ENCODE measurements around the gene PTPRG. TPM values are rescaled to one million over a fixed set of nuclear protein-coding genes. Genes with fewer than 3 reads are reported as not detected.

PTPRG gene
- total and polyA plus RNA-seq, 2 donors (not counting 3 experiments of a cell fraction or from before 2014, with no cell fraction given) = 8.9 to 39.1 TPM

DNA sequence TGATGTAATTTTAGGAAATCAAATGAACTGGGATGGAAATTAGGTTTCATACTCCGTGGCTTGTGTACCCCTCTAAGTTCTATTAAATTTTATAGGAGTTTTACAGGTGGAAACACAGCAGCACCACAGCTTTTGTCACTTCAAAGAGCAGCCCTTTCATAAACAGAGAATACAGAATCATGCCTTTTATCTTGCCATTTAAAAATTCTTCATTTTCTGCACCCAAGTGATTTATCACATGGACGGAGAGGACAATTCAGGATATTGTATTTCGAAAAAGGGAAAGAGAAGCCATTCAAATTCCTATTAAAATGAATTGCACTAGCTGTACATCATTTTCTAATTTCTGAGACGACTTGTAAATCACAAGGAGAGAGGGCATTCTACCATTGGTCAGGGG is 245.4 kb downstream of the PTPRG start:
- dilution Hi-C loops (cut with MboI; ENCODE audit: extremely low pct_ligation_motif_present, low sequenced_read_pairs) = no loop called here
- H3K27me3 ChIP-seq (ENCODE audit: control insufficient read depth in 2 of 2, insufficient read depth in 2 of 2, low read length in 2 of 2) = no peaks in the 10 kb centered on the region
- H3K79me2 ChIP-seq (ENCODE audit: control insufficient read depth, insufficient read depth, low read length) = no peaks in the 10 kb centered on the region
- FAIRE-seq (no peak), DNase-seq (ENCODE audit: low read depth, low spot score) (no peak)
- ChIA-PET POLR2A (no interaction called here), CTCF (no interaction called here)
- intact Hi-C loops (cut with micrococcal nuclease) = no loop called here
- no peaks in the 10 kb centered on the region for H3K36me3 ChIP-seq (ENCODE audit: control insufficient read depth in 2 of 2, extremely low read depth in 1 of 2, insufficient read depth in 2 of 2, low read length in 2 of 2)
- H3K4me3 ChIP-seq (replicated peaks in 1 of 3; ENCODE audit: insufficient read depth in 1 of 3, low read depth in 1 of 3, low read length in 3 of 3) = no peak overlapping the region
- TF ChIP-seq MYC (IDR thresholded peaks at IDR 0.05; ENCODE audit: low read depth, low read length) (no peak), EZH2 (IDR thresholded peaks at IDR 0.05; ENCODE audit: borderline replicate concordance, low read depth, low read length, severe bottlenecking) (no peak), POLR2AphosphoS5 (IDR thresholded peaks at IDR 0.05; ENCODE audit: insufficient read depth, low read depth, low read length) (no peak), FOS (IDR thresholded peaks at IDR 0.05; ENCODE audit: borderline replicate concordance, insufficient read depth, low read length) (no peak), JUN (IDR thresholded peaks at IDR 0.05; ENCODE audit: borderline replicate concordance, insufficient read depth, insufficient read length, low read depth) (no peak), GATA2 (IDR thresholded peaks at IDR 0.05; ENCODE audit: insufficient read depth, insufficient read length, low read depth, low read length) (no peak), POLR2A (IDR thresholded peaks at IDR 0.05; ENCODE audit: low read depth, low read length) (no peak)
- TF ChIP-seq, protein P1, sequence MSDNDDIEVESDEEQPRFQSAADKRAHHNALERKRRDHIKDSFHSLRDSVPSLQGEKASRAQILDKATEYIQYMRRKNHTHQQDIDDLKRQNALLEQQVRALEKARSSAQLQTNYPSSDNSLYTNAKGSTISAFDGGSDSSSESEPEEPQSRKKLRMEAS (IDR thresholded peaks at IDR 0.05; ENCODE audit: insufficient read depth, insufficient read length) = no peak
- TF ChIP-seq, protein P2, sequence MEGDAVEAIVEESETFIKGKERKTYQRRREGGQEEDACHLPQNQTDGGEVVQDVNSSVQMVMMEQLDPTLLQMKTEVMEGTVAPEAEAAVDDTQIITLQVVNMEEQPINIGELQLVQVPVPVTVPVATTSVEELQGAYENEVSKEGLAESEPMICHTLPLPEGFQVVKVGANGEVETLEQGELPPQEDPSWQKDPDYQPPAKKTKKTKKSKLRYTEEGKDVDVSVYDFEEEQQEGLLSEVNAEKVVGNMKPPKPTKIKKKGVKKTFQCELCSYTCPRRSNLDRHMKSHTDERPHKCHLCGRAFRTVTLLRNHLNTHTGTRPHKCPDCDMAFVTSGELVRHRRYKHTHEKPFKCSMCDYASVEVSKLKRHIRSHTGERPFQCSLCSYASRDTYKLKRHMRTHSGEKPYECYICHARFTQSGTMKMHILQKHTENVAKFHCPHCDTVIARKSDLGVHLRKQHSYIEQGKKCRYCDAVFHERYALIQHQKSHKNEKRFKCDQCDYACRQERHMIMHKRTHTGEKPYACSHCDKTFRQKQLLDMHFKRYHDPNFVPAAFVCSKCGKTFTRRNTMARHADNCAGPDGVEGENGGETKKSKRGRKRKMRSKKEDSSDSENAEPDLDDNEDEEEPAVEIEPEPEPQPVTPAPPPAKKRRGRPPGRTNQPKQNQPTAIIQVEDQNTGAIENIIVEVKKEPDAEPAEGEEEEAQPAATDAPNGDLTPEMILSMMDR (IDR thresholded peaks at IDR 0.05; ENCODE audit: extremely low read depth in 1 of 2, insufficient read depth in 1 of 2, low read depth in 1 of 2, low read length in 2 of 2) = no peak
- H2AFZ ChIP-seq (ENCODE audit: low read depth, low read length) = no peak overlapping the region
- no peaks in the 10 kb centered on the region for H3K4me1 ChIP-seq (ENCODE audit: control insufficient read depth, extremely low read depth, insufficient read depth, low read length)
- no peaks in the 10 kb centered on the region for H3K9me3 ChIP-seq (replicated peaks; ENCODE audit: control insufficient read depth, insufficient read depth, low read length)
- BruUV-seq (replicated peaks) = no TSS peak
- H3K9me1 ChIP-seq (replicated peaks; ENCODE audit: control insufficient read depth, extremely low read depth, insufficient read depth, low read length) = no peaks in the 10 kb centered on the region
- H3K4me2 ChIP-seq (ENCODE audit: insufficient read depth, low read length) = no peak overlapping the region
- no peak overlapping the region for H3K27ac ChIP-seq (ENCODE audit: insufficient read depth, low read depth, low read length)
- no peak overlapping the region for H3K9ac ChIP-seq (replicated peaks; ENCODE audit: extremely low read depth, insufficient read depth, low read length)
- no peaks in the 10 kb centered on the region for H4K20me1 ChIP-seq (replicated peaks; ENCODE audit: control insufficient read depth, extremely low read depth, insufficient read depth, low read length)
